GM18505 (cell line): Measurements from ENCODE around the gene ASPDH.

Experiments used
- ATAC-seq: cut with Tn5 transposase; IDR thresholded peaks from one replicate; pipeline ENCODE4 v1.9.1; 2021; ENCODE audit not compliant: unreplicated experiment
- POLR2A ChIP-seq: IDR thresholded peaks from 4 replicates; pipeline ENCODE4 v1.6.1; 2011; ENCODE audit warnings: borderline replicate concordance; ENCODE audit not compliant: insufficient read depth, insufficient read length; ENCODE audit errors: extremely low read depth

The ASPDH gene

DNA sequence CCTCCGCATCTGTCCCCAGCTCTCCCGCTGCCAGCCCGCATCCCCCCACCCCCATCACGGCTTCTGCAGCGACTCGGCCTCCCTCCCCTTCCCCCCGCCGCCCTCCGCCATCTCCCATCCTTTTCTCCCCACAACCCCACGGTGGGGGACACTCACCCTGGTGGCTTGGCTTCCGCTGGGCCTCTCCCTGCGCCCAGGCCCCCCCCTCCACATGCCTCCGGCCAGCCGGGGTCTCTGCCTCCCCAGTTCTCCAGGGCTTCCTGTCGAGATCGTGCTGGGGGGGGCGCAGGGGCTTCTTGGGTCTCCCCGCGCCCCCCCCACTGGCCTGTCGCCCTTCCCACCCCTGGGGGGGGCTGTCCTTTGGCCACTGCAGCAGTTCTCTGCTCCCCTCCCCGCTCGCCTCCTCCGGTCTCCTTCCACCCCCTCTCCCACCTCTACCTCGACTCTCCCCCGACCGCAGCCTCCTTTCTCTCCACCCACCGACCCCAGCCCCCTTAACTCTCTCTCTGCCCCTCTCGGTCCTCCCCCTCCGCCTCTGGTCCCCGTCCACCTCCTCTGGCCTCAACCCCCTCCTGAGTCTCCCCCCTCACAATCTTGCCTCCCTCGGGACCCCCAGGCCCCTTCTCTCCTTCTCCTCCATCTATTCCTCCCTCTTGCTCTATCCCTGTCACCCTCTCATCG, 37.5 kb upstream of the ASPDH start:
- ATAC-seq: no peak
- TF ChIP-seq POLR2A: no peak

DNA sequence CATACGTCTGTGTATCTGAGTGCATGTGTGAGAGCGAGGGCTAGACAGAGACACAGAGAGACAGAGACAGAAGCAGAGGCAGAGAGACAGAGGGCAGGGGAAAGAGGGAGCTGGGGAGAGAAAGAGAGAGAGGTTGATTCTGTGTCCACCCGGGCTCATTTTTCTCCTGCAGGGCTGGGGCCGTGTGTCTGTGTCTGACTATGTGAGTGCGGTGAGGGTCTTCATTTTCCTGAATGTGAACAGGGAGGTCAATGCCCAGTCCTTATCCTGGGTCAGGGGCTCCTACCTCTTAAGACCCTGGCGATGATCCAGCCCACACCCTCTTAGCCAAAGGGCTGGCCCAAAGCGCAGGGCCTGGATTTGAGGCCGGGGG, 36.9 kb upstream of the ASPDH start:
- no peak for TF ChIP-seq POLR2A
- no peak for ATAC-seq

DNA sequence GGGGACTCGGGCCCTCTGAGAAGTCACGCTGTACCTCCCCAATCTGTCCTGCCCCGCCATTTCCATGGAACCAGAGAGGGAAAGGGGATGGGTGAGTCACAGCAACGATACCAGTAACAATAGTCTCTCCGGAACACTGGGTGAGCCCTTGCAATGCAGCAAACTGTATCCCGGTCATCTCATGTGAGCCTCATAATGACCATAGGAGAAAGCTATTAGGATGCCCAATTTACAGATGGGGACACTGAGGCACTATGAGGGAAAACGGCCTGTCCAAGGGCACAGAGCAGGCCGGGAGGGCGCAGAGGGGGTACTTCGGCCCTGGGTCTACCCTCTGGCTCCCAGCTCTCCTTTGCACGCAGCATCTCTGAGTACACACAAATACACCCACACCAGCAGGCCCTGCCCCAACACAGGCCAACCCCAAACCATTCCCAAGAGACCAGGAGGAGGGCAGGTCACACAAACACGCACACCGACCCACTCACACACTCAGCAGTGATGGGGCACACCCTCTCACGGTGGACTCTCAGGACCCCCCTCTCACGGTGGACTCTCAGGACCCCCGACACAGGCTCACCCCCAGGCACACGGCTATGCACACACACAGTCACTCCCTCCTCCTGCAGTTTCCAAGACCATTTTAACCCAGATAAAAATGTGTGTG, 36.3 kb upstream of the ASPDH start:
- ATAC-seq: no peak
- TF ChIP-seq POLR2A: no peak

DNA sequence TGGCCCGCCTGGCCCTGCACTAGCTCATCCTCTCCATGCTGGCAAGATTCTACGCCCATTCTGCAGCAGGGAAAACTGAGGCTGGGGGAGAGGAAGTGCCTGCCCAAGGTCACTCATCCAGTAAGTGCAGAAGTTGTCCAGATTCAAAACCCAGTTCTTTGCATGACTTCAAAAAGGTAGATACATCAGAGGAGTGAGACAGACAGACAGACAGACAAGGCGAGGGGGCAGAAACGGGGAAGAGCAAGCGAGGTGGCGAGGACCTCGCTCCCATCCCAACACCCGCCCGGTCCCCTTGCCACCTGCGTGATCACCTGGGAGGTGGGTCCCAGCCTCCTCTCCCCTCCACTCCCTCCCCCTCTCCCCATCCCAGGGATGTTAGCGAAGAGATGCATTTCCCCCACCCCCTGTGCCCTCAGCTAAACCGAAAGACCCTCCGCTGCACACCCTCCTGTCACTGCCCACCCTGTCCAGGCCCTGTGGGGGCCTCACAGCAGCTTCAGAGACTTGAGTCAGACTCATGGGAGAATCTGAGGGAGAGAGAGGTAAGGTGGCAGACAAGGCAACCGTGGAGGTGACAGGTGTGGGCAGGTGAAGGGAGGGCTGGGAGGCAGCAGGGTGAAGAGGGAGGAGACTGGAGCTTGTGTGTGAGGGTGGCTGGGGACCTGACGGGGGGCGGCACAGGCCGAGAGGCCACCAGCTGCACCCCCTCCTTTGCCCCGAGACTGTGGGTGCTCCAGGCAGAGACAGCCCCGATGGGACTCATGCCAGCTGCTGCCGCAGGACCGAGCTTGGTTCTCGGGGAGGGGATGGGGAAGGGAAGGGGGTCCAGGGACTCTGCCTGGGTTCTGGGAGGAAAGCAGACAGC, 35.6 kb upstream of the ASPDH start:
- no peak for TF ChIP-seq POLR2A
- no peak for ATAC-seq

DNA sequence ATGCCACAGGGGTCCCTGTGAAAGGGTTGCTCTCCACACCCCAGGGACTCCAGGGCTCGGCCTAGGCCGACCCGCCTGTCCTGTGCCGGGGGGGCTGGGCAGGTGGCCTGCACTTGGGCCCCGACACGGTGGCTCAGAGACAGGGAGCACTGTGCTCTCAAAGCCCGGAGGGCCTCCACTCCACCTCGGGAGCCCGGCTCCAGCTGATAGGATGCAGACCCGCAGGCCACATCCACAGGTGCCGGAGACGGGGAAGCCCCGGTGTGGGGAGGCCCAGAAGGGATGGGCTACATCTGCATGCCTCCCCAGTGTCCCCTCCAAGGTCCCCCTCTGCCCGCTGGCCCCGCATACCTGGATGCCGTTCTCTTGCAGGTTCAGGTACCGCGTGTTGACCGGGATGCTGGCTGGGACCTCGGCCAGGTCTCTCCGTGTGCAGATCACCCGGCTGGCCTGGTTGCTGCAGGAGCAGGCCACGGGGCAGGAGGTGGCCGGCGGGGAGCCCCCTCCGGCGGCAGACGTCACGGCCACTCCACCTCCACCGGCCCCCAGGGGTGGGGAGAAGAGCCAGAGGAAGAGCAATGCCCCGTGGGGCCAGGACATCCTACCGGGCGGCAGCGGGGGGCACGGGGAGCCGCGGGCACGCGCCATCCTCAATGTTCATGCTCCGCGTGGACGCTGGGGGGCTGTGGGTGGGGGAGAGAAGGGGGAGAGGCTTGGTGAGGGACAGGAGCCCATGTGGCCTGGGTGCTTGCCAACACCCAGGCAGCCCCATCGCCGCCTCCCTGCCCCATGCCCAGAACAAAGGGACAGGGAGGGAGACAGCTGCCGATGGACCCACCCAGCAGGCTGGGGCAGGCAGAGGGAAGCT, 34.7 kb upstream of the ASPDH start:
- ATAC-seq: no peak
- TF ChIP-seq POLR2A: no peak

DNA sequence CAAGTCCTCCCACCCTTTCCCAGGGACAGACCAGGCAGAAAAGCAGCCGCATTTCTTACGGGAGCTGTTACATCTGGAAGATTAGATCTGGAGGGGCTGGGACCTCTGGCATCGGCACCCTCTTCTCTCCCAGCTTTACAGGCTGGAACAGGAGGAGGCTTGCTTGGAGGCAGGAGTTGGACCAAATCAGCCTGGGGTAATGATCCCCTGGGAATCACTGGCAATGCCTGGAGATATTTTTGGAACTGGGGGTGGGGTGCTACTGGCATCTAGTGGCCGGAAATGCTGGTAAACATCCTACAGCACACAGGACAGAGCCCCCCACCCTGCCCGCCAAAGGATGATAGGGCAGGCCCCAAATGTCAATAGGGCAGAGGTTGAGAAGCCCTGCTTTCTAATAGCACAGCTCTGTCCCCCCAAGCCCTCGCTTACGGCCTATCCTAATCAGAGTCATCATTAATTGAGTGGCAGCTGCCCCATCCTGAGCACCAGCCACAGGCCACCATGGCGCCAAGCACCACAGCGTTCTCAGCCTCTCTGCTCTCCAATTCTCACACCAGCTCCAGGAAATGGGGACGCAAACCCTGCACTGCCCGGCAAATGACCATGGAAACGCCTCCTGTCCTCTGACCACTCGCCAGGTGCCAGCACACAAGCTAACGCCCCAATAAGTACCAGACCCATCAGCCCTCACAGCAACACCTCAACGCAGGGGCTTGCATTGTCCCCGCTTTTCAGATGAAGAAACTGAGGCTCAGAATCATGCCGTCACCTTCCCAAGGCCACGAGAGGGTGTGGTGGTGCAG, 33.9 kb upstream of the ASPDH start:
- no peak for TF ChIP-seq POLR2A

DNA sequence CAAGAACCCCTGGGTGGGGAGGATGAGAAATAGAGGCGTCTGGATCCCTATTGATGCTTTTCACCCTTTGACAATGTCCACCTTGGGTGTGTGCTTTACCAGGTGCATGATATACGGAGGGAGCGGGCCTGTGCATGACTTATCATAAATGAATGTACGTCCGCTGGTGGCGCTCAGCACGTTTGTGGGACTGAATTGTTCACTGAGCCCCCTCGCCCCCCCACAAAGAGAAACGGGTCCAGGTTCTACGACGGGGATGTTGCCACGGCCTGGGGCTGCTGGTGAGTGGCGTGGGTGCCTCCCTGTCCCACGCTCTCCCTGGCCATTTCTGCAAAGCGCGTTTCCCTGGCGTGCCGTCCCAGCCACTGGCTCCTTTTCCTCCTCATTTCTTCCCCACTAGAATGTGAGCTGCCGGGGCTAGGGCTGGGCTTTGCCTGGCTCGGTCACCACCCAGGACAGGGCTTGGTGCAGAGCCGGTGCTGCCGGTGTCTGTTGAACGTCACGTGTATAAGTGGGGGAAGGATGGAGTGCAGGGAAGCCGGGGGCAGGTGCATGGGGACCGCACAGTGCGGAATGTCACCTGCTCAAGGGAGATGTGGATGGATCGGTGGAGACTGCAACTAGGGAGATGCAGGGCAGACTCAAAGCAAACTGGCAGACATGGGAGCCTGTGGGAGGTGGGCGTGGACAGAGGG, 33.0 kb upstream of the ASPDH start:
- no peak for ATAC-seq
- no peak for TF ChIP-seq POLR2A

More for the DNA sequence above, 33.9 kb upstream of the ASPDH start:
- no peak for ATAC-seq

DNA sequence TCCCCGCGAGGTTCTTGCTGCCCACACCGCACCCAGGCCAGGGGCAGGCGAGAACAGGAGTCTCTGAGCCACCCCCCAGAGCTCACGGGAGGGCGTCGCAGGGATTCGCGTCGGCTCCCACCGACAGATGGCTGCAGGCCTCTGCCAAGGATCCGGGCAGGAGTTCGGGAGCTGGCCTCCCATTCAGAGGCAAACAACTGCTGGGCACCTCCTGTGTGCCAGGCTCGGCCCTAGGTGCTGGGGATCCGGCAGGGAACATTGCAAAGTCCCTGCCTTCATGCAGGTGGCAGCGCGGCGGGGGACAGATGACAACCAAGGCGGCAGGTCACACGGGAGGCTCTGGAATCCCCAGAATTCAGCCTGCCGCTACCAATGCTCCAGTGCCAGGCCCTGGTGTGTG, 29.2 kb upstream of the ASPDH start:
- ATAC-seq: no peak
- TF ChIP-seq POLR2A: no peak

DNA sequence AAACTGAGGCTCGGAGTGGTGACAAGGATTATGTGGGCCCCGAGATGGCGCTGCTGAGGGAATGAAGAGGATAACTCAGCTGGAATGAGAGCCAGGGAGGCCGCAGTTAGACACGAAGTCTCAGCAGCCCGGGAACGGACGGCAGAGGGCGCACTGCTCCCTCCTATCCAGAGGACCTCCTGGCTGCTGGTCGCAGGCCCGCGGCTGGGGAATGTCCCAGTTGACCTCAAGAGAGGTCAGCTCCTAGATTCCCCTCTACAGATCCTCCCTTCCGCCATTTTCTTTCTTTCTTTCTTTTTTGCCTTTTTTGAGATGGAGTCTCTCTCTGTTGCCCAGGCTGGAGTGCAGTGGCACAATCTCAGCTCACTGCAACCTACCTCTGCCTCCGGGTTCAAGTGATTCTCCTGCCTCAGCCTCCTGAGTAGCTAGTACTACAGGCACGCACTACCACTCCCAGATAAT, 24.1 kb upstream of the ASPDH start:
- TF ChIP-seq POLR2A: no peak

DNA sequence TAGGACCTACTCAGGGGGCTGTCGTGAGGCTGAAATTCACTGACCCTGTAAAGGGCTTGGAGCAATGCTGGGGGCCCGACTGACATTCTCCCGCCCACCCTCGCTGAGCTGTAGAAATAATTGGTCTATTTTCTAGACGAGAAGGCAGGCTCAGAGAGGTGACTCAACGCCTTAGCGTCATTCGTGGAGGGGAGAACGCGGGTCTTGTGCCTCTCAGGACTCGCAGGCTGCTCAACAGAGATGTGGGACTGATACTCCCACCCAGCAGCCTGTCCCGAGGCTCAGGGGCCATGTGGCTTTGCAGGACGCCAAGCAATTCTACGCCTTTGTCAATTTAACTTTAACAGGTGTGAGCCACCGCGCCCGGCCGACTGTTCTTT, 23.6 kb upstream of the ASPDH start:
- ATAC-seq: no peak

More for the DNA sequence above, 24.1 kb upstream of the ASPDH start:
- no peak for ATAC-seq

DNA sequence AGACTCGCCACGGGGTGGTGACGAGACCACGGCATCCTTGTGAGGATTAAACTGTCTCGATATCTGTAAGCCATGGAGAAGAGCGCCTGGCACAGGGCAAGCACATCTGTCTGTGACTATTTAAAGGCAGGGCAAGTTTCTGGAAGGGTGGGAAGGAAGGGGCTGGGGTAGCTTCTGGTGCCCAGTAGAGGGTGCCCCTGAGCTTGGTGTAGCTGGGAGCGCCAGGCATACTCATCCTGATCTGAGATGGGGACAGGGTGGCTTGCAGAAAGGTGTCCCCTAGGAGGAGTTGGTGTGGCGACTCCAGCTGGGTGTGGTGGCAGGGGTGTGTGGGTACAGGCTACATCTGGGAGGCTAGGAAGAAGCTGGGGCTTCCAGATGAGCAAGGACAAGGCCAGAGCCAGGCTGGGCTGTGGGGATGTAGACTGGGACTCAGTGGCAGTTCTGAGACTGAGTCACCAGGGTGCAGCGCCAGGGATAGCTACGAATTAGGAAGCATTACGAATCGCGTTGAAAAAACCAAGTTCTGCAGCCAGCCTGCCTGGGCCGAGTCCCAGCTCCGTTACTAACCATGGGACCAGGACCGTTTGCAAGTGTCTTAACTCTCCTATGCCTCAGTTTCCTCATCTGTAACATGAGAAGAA, 23.1 kb upstream of the ASPDH start:
- TF ChIP-seq POLR2A: no peak
- ATAC-seq: no peak

More for the DNA sequence above, 23.6 kb upstream of the ASPDH start:
- no peak for TF ChIP-seq POLR2A
